ENCODE data around the gene PTN. TPM values are rescaled to one million over a fixed set of nuclear protein-coding genes. Genes with fewer than 3 reads are reported as not detected.

PTN gene, protein sequence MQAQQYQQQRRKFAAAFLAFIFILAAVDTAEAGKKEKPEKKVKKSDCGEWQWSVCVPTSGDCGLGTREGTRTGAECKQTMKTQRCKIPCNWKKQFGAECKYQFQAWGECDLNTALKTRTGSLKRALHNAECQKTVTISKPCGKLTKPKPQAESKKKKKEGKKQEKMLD
- 100 to 1,000 TPM; 157 to 200 (median 186) TPM for polyA plus RNA-seq (ENCODE audit: insufficient read length in 3 of 3)
- long read RNA-seq, donor 1, transcript PTN-201 (5 exons, 1,614 nt) = major isoform, 39 of 129 reads
- long read RNA-seq, donor 1, partial matches to known transcripts = 85 of 129 reads
- long read RNA-seq, donor 1, other reads (novel, unspliced or antisense) = 5 of 129 reads
- long read RNA-seq, donor 2, transcript PTN-201 (5 exons, 1,614 nt) = major isoform, 41 of 137 reads
- long read RNA-seq, donor 2, partial matches to known transcripts = 88 of 137 reads
- long read RNA-seq, donor 2, other reads (novel, unspliced or antisense) = 8 of 137 reads
- long read RNA-seq, donor 3, transcript PTN-201 (5 exons, 1,614 nt) = major isoform, 105 of 192 reads
- long read RNA-seq, donor 3, partial matches to known transcripts = 82 of 192 reads
- long read RNA-seq, donor 3, other reads (novel, unspliced or antisense) = 5 of 192 reads
- long read RNA-seq, donor 4, transcript PTN-201 (5 exons, 1,614 nt) = major isoform, 41 of 67 reads
- long read RNA-seq, donor 4, partial matches to known transcripts = 18 of 67 reads
- long read RNA-seq, donor 4, other reads (novel, unspliced or antisense) = 8 of 67 reads
- long read RNA-seq, donor 5 = 0 reads
- long read RNA-seq, donor 6, transcript PTN-201 (5 exons, 1,614 nt) = major isoform, 67 of 141 reads
- long read RNA-seq, donor 6, partial matches to known transcripts = 65 of 141 reads
- long read RNA-seq, donor 6, other reads (novel, unspliced or antisense) = 9 of 141 reads
- long read RNA-seq, donor 7, transcript PTN-201 (5 exons, 1,614 nt) = major isoform, 82 of 190 reads
- long read RNA-seq, donor 7, partial matches to known transcripts = 94 of 190 reads
- long read RNA-seq, donor 7, other reads (novel, unspliced or antisense) = 14 of 190 reads
- long read RNA-seq, donor 8 = 0 reads
- long read RNA-seq, donor 9, transcript PTN-201 (5 exons, 1,614 nt) = major isoform, 82 of 124 reads
- long read RNA-seq, donor 9, partial matches to known transcripts = 31 of 124 reads
- long read RNA-seq, donor 9, other reads (novel, unspliced or antisense) = 11 of 124 reads
- long read RNA-seq, donor 10, transcript PTN-201 (5 exons, 1,614 nt) = major isoform, 51 of 233 reads
- long read RNA-seq, donor 10, partial matches to known transcripts = 173 of 233 reads
- long read RNA-seq, donor 10, other reads (novel, unspliced or antisense) = 9 of 233 reads
- long read RNA-seq, donor 11, transcript PTN-201 (5 exons, 1,614 nt) = major isoform, 62 of 93 reads
- long read RNA-seq, donor 11, partial matches to known transcripts = 24 of 93 reads
- long read RNA-seq, donor 11, other reads (novel, unspliced or antisense) = 7 of 93 reads
- long read RNA-seq, donor 12, transcript PTN-201 (5 exons, 1,614 nt) = major isoform, 25 of 37 reads
- long read RNA-seq, donor 12, partial matches to known transcripts = 12 of 37 reads
- long read RNA-seq, donor 12, other reads (novel, unspliced or antisense) = 0 of 37 reads
- long read RNA-seq, donor 13 = 0 reads
- long read RNA-seq, donor 14, transcript PTN-201 (5 exons, 1,614 nt) = major isoform, 88 of 167 reads
- long read RNA-seq, donor 14, partial matches to known transcripts = 71 of 167 reads
- long read RNA-seq, donor 14, other reads (novel, unspliced or antisense) = 8 of 167 reads
- long read RNA-seq, donor 15, transcript PTN-201 (5 exons, 1,614 nt) = major isoform, 23 of 28 reads
- long read RNA-seq, donor 15, partial matches to known transcripts = 5 of 28 reads
- long read RNA-seq, donor 15, other reads (novel, unspliced or antisense) = 0 of 28 reads
- long read RNA-seq, donor 16, transcript PTN-201 (5 exons, 1,614 nt) = major isoform, 149 of 230 reads
- long read RNA-seq, donor 16, partial matches to known transcripts = 66 of 230 reads
- long read RNA-seq, donor 16, other reads (novel, unspliced or antisense) = 15 of 230 reads

DNA sequence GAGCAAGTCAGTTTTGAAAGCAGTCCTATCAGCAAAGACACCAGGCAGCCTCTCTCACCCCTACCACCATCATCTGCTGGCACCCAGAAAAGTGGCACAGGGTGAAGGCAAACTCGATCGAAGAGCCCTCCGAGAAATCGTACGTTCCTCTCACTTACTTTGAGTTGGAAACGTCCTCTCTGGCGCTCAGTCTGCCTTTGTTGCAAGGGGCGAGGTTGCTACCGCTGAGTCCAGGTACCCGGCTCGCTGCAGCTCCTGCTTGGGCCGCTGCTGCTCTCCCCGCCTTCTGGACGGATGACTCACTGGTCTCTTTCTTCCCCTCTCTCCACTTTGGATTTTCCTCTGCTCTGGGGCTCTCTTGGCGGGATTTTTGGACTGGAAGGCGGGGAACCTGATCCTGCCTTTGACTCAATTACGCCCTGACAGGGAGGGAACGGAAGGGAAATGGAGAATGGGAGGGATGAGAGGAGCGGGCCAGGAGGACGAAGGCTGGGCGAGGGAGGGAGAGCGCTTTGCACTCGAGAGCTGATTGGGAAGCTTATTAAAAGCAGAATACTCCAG, at the start of gene PTN:
TSS of gene PTN (minus strand) at position 453 of the 561 bp plus-strand sequence. CDS start 88,760 bp downstream, outside the sequence.
- DNase-seq (ENCODE audit: extremely low read depth in 1 of 11, low read depth in 9 of 11, low spot score in 4 of 11) = peak; percentile 29 to 67 (median 56)

DNA sequence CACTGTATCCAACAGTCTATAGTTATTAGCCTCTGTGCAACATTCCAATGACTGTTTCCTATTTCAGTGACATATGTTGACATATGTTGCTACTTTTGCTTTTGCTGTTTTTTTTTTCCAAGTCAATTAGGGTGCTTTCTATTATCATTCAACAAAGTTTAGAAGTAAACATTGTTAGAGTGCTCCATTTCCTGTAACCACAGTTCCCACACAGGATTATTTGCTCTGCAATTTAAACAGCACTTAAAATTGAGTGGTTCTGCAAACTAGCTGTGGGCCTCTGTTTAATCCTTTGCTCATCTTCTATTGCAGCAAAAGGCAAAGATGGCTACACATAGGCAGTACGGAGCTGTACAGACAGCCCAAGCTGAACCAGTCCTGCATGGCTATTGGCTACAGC, 46.5 kb upstream of the PTN start:
- DNase-seq (ENCODE audit: extremely low read depth in 1 of 11, low read depth in 9 of 11, low spot score in 4 of 11) = no peak

DNA sequence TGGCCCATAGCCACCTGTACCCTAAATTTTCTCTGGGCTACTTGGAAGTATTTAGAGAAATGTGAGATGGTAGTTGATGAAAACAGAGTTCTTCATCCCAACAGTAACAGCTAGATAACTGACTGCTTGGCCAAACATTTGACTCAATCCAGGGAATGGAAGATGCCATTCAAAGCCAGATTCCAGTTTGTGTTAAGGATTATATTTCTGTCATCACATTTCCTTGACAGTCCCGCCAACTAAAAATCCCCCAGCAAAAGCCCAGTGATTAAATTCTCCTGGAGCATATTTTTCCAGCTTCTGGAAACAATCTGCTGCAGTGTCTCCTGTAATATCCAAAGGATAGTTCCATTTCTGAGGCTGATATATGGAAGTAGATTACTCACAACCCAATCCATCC, 45.4 kb upstream of the PTN start:
- no peak for DNase-seq (ENCODE audit: extremely low read depth in 1 of 11, low read depth in 9 of 11, low spot score in 4 of 11)

DNA sequence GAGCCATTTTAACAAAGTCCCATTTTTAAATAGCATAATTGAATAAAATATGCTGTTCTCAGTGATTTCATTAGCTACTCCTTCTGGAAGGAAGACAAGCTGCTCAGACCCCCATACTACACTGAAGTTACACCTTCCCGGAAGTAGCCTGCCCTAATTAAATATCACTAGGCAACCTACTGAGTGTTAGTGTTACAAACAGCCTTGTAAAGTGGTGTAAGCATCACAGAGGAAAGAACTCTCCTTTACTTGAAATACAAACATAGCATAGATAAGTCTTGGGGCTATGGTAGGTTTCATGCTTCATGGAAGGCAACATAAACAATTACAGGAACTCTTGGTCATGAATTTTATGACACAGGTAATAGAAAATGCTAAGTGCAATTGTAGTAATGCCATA, 43.4 kb upstream of the PTN start:
- DNase-seq (ENCODE audit: extremely low read depth in 1 of 11, low read depth in 9 of 11, low spot score in 4 of 11) = no peak

DNA sequence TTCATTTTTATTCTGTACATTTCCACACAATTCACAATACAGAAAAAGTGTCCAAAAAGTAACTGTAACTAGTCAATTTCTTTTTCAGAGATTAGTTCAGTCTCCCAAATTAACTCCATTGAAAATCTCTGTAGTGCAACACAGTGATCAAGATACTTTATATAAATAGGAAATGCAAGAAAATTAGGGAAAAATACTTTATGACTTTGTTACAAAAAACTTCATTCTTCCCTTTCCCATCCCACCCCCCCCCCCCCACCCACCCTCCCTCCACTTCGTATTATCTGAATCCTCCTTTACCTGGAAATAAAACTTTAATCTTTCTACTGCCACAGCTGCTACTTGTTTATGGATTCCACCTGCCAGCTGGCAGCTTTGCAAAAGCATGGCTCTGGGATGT, 37.5 kb upstream of the PTN start:
- no peak for DNase-seq (ENCODE audit: extremely low read depth in 1 of 11, low read depth in 9 of 11, low spot score in 4 of 11)

DNA sequence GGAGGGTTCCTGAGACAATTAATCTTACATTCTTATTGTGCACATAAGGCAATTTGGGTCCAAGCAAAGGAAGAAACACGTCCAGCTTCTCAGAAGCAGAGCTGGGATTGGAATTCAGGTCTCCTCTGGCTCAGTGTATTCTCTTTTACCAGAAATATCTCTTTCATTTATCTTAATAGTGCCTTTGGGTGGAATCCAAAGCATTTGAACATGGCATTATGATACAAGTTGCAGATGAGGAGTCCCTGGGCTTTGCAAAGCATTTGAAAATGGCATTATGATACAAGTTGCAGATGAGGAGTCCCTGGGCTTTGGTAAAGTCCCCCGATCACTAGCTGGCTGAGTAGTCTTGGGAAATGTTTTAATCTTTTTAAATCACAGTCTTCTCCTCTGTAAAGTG, 30.0 kb upstream of the PTN start:
- DNase-seq (ENCODE audit: extremely low read depth in 1 of 11, low read depth in 9 of 11, low spot score in 4 of 11) = no peak

DNA sequence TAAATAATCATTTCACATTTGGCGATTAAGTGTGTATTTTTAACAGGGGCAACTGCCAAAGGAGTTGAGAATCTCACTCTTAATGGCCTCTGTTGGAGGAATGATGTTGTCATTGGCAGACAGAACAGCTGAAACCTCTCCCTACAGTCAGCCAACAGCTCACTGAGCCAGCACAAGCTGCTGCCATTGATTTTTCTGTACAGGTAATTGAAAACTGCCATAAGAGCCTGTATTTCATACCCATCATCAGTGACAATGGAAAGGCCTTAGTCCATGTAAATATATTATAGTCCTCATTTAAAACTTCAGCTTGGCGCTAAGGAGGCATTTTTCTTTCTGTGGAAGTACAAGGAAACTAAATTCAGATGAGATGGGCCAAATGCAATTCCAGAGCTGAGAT, 28.1 kb upstream of the PTN start:
- no peak for DNase-seq (ENCODE audit: extremely low read depth in 1 of 11, low read depth in 9 of 11, low spot score in 4 of 11)

DNA sequence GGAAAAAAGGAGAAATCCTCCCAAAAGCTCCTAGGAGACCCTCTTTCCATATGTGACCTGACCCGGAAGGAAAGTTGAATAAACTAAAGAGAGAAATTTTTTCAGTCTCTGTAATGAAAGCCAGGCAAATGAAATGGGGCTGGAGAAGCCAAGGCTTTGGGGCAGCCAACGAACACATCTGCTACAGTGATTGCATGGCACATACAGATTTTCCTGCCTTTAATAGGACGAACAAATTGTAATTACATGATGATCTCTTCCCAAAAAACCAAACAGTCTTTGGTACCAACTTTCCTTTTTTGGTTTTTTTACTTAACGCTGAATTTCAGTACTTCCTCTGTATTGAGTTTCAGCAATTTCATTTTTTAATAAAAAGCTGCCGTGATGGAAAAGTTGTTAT, 23.5 kb upstream of the PTN start:
- no peak for DNase-seq (ENCODE audit: extremely low read depth in 1 of 11, low read depth in 9 of 11, low spot score in 4 of 11)

DNA sequence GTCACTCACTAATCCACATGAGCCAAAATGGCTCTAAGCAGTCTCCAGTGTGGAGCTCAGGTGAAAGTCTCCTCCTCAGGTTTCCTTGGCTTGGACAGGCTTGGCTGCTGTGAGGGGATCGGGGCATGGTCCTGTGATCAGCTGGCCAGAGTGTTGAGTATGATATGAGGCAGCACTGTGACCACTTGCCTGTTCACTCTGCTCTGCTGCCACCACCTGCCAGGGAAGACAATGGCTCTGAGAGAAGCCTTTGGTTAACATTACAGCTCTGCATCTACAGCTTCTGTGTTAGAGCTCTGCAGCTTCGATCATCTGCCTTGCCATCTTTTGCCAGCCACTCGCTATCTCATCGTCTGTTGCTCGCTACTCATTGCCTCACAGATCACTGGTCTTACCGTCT, 20.1 kb upstream of the PTN start:
- DNase-seq (ENCODE audit: extremely low read depth in 1 of 11, low read depth in 9 of 11, low spot score in 4 of 11) = no peak

DNA sequence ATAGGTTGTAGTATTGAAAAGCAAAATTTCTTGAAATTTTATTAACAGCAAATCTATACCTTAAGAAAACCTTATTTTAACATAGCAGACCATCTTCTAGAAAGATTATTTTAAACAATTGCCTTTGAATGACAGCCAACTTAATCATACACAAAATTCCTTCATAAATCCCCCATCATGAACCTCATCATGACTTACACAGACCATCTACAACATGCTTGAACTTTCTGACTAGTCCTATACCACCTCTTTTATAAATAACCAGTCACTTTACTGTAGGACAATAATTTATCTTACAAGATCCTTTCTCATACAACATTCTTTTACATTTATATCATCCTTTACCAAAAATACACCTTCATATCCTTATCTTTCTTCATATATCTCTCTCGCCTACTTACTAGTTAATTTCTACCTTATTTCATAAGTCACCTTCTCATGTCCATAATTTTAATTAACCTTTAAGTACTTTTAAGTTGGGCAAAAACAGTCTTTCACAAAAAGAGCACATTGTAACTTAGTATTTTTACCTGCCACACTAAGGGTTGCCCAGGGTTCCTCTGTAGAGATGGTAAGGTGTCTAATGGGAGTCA, 16.6 kb upstream of the PTN start:
- DNase-seq (ENCODE audit: extremely low read depth in 1 of 11, low read depth in 9 of 11, low spot score in 4 of 11) = no peak

DNA sequence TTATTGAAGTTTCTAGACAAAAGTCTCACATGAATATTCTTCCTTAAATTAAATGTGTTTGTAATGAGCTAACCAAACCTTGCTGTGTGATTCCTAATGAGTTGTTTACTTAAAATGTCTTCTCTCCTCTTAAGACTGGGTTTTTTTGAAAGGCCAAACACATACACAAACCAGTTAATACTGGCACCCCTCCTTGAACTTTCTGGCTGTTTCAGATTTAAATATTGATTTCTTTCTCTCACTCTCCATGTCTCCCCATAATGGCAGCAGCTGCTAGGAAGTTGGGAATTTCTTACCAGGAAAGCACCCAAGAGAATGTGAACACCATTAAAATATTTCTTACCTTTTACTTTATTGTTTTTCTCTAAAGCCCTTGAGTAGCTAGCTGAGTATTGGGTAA, 11.4 kb upstream of the PTN start:
- no peak for DNase-seq (ENCODE audit: extremely low read depth in 1 of 11, low read depth in 9 of 11, low spot score in 4 of 11)

DNA sequence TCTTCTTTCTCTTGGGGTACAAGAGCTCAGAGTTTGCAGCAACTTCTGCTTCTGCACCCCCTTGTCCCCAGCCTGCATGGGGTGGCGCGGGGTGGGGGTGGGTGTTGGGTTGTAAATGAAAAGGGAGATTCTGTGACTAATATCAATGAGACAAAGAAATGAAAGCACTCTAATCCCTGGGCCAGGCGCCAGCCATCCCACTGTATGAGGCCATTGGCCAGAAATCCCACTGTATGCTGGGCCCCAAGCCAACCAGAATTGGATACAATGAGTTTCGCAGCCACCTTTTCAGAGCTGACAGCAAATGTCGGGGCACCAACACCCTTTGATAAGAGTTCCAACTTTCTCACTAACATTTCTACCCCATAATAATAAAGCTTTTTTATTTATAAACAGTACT, 10.9 kb upstream of the PTN start:
- DNase-seq (ENCODE audit: extremely low read depth in 1 of 11, low read depth in 9 of 11, low spot score in 4 of 11) = no peak

DNA sequence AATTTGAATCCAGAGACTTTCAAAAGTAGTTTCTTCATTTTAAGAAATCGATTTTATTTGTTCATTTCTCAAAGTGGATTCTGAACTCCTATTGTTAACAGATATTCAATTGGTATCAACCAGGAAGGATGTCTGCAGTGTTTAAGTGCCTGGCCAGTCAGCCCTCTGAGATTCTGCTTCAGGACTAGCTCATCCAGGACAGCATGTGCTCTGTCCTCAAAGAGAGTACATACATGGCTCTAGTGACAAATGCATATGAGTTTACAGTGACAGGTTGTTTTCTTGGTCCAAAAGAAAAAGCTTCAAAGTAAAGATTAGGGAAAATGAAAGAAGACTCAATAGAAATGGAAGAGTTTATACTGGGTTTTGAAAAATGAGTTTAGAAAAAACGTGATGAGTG, 8.4 kb upstream of the PTN start:
- no peak for DNase-seq (ENCODE audit: extremely low read depth in 1 of 11, low read depth in 9 of 11, low spot score in 4 of 11)

DNA sequence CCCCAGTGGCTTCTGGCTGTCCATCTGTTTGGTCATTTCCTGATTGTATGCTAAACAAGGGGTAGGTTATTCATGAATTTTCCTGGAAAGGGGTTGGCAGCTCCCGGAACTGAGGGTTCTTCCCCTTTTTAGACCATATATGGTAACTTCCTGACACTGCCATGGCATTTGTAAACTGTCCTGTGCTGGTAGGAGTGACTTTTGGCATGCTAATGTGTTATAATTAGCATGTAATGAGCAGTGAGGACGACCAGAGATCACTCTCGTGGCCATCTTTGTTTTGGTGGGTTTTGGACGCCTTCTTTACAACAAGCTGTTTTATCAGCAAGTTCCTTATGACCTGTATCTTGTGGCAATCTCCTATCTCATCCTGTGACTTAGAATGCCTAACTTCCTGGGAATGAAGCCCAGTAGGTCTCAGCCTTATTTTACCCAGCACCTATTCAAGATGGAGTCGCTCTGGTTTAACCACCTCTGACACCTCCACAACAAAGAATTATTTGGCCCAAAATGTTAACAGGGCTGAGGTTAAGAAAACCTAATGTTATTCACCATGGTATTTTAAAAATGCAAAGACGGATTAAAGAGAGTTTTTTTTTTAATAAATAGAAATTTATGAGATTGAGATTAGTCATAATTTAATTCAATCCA, 2.4 kb upstream of the PTN start:
- DNase-seq (ENCODE audit: extremely low read depth in 1 of 11, low read depth in 9 of 11, low spot score in 4 of 11) = no peak

DNA sequence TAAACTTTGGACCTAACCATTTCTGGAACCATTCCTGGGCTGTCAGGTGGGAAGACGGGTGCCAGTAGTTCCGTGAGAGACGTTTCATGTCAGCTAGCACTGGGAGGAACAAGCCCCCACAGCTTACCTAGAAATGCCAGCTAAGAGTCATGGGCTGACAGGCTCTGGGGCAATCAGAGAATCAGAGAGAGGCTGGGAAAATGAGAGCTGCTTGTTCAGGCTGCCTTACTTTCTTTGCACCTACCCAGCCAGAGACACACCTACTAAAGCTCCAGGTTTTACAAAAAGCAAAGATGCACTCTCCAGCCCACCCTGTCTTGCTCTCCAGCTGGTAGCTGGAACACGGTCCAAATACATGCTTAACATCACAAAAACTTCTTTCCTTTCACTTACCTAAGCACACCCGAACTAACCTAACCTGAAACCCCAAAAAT, 688 bp downstream of the PTN start:
- peak in 1 of 11 donors; percentile 7 for DNase-seq (ENCODE audit: extremely low read depth in 1 of 11, low read depth in 9 of 11, low spot score in 4 of 11)

DNA sequence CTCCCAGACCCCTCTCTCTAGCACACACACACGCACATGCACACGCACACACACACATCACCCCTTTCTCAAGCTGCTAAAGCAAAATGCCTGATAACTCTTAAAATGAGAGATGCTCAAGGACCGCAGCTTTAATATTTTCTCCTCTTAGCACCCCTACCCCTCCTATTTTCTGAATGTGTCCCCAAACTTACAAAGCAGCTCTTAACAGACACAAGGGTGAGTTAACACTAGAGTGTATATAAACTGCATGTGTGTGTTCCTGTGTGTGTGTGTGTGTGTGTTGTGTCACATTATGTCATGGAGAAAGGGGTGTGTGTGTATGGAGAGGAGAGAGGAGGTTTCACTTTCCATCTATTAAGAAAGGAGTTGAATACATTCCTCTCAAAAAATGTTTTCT, 1.3 kb downstream of the PTN start:
- peak in 2 of 11 donors; percentile 16 to 42 for DNase-seq (ENCODE audit: extremely low read depth in 1 of 11, low read depth in 9 of 11, low spot score in 4 of 11)

DNA sequence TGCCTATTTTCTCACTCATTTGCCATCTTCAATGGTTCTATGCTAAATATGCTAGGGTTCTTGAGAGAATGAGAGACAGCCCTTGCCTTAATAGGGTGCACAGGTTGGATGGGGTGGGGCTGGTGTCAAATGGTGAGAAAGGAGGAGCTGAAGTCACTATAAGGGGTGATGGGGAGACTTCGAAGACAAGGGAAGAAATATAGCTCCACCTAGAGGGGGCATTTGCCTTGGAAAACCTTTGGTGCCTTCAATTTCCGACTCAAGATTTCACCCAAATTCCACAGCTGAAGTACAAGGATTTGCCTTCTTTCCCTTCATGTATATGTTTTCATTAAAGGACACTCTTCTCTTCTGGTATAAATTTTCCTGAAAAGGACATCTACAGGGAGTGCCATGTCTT, 5.6 kb downstream of the PTN start:
- no peak for DNase-seq (ENCODE audit: extremely low read depth in 1 of 11, low read depth in 9 of 11, low spot score in 4 of 11)
